Natural killer cell treated with Interleukin-12 subunit alpha and Interleukin-12 subunit beta and Interleukin-15 and Interleukin-18, amount 100 ng/mL, for 72 hours (primary cell): ENCODE data around the gene OR2M7. TPM values are rescaled to one million over a fixed set of nuclear protein-coding genes. Genes with fewer than 3 reads are reported as not detected.
"Not testable (repeated sequence)": the region's sequence is repeated elsewhere in the genome, so short reads cannot be mapped to it uniquely, and the experiment has no call there.

Experiments
- ATAC-seq, 2 donors: fragments of 150-1000 bp; cut with Tn5 transposase in 1 of 2; sonication (Bioruptor Pico), chemical (Tn5 transposase) in 1 of 2; 2 replicates each; pipeline ENCODE4 v1.10.0; 2021
- DNase-seq: peaks from one replicate; pipeline ENCODE4 v3.0.0; 2022; ENCODE audit warnings: low spot score
- H3K27ac Mint-ChIP-seq, 2 donors: 1 replicate in 1 of 2; 2 replicates in 1 of 2; pipeline ENCODE4 v1.8.0; 2022; ENCODE audit warnings: mixed read lengths in 2 of 2, mild to moderate bottlenecking in 1 of 2, moderate library complexity in 1 of 2
- H3K27me3 Mint-ChIP-seq, 2 donors: 1 replicate in 1 of 2; 2 replicates in 1 of 2; pipeline ENCODE4 v1.8.0; 2022; ENCODE audit warnings: mixed read lengths in 2 of 2
- H3K36me3 Mint-ChIP-seq: one replicate; pipeline ENCODE4 v1.8.0; 2022; ENCODE audit warnings: mixed read lengths
- H3K4me1 Mint-ChIP-seq, 2 donors: 1 replicate in 1 of 2; 2 replicates in 1 of 2; pipeline ENCODE4 v1.8.0; 2022; ENCODE audit warnings: low read depth in 2 of 2, mixed read lengths in 2 of 2, mild to moderate bottlenecking in 1 of 2
- H3K4me3 Mint-ChIP-seq: one replicate; pipeline ENCODE4 v1.8.0; 2022; ENCODE audit warnings: mixed read lengths
- H3K9me3 Mint-ChIP-seq: 2 replicates; pipeline ENCODE4 v1.8.0; 2022; ENCODE audit warnings: mixed read lengths
- total RNA-seq, 2 donors: library from RNA; stranded (reverse); gene quantifications; one replicate each; pipeline ENCODE4 v1.2.3, GENCODE V29; 2022

OR2M7 gene
- not detected for total RNA-seq

DNA sequence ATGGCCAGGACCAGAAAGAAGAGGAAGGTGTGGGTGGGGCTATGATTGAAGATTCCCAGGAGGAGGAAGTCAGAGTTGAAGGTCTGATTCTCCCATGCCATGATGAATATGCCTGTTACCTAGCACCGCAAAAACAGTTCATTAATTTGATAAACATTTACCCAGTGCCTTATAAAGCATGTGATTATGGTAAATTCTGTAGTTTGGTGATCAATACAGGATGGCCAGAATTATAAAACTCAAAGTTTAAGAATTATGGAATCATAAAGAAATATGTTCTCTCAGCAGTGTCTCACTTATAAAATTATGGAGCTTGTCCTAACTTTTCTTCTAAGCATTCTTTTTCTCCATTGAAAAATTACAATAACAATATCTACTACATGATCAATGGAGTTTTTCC lies at the start of gene OR2M7:
OR2M7 (minus strand) TSS at position 101 of the 400 bp plus-strand sequence; CDS start at position 101, 0 bp downstream.
- H3K9me3 Mint-ChIP-seq = peaks cover 22% of the 10 kb centered on the region
- no peaks in the 10 kb centered on the region for H3K27me3 Mint-ChIP-seq
- H3K36me3 Mint-ChIP-seq = peaks cover 6% of the 10 kb centered on the region
- no peak within 1 kb of the TSS for H3K4me3 Mint-ChIP-seq
- H3K27ac Mint-ChIP-seq = no peak within 1 kb of the TSS
- no peaks in the 10 kb centered on the region for H3K4me1 Mint-ChIP-seq
- DNase-seq (no peak), ATAC-seq (no peak)

DNA sequence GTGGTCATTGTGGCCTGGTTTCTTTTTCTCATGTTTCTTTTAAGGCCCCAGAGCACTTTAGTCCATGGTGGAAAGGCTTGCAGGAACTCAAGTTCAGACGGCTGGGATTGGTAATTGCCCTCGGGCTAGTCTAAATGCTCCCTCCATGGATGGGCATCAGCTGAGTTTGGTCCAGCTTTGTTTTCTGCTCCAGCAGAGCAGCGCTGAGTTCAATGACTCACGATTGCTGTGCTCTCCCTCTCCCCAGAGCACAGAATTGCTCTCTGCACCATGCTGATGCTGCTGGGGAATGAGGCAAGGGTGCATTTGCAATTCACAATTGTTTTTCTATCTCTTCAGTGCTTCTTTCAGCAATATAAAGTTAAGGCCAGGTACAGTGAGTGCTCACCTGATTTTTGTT lies 49.4 kb upstream of the OR2M7 start:
- DNase-seq (no peak), ATAC-seq (no peak)
- Mint-ChIP-seq H3K9me3 (no peaks in the 10 kb centered on the region), H3K27ac (no peak overlapping the region), H3K4me1 (peaks cover 0 to 8% of the 10 kb centered on the region in 2 donors), H3K27me3 (no peaks in the 10 kb centered on the region), H3K4me3 (no peak overlapping the region), H3K36me3 (no peaks in the 10 kb centered on the region)

DNA sequence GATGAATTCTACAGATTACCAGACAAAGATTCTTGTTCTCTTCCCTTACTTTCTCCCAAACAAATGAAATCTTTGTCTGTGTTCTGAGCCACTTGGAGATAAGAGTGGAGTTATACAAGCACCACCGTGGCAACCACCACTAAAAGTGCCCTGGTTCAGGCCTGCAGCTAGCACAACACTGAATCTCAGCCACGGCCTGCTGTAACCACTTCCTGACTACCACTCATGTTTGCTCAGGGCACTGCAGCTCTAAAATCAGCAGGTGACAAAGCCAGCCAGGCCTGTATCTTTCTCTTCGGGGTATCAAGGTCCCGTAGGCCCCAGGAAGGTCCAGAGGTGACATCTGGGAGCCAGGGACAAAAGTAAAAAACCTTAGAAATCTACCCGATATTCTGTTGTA lies 48.0 kb upstream of the OR2M7 start:
- no peaks in the 10 kb centered on the region for H3K27me3 Mint-ChIP-seq
- DNase-seq = no peak
- no peak for ATAC-seq
- H3K4me1 Mint-ChIP-seq = peaks cover 0 to 8% of the 10 kb centered on the region in 2 donors
- no peaks in the 10 kb centered on the region for H3K9me3 Mint-ChIP-seq
- H3K4me3 Mint-ChIP-seq = no peak overlapping the region
- H3K36me3 Mint-ChIP-seq = no peaks in the 10 kb centered on the region
- H3K27ac Mint-ChIP-seq = no peak overlapping the region

DNA sequence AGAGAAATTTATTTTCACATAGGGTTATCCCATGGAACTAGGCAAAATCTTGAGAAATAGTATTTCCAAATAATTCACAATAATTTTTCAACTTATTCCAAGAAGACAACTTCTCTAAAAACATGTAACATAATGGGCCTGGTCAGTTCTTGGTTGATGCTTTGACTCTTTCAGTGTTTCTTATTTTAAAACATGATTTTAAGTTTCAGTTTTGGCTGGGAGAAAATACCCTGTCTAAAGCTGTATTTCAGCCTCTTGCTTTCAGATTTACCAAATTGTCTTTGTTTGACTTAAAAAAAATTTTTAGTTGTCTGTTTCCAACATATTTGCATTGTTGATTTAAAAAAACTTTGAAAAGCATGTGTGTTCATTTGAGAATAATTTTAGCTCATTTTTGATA lies 42.2 kb upstream of the OR2M7 start:
- H3K4me1 Mint-ChIP-seq = no peaks in the 10 kb centered on the region
- peaks cover 4% of the 10 kb centered on the region for H3K36me3 Mint-ChIP-seq
- ATAC-seq = no peak
- H3K4me3 Mint-ChIP-seq = no peak overlapping the region
- no peak overlapping the region for H3K27ac Mint-ChIP-seq
- peaks cover 0 to 9% of the 10 kb centered on the region in 2 donors for H3K27me3 Mint-ChIP-seq
- H3K9me3 Mint-ChIP-seq = no peaks in the 10 kb centered on the region
- no peak for DNase-seq

- Mint-ChIP-seq H3K27me3 (peaks cover 0 to 9% of the 10 kb centered on the region in 2 donors), H3K4me1 (no peaks in the 10 kb centered on the region), H3K4me3 (no peak within 1 kb of the TSS), H3K36me3 (peaks cover 4% of the 10 kb centered on the region), H3K9me3 (no peaks in the 10 kb centered on the region), H3K27ac (no peak within 1 kb of the TSS)
- no peak for ATAC-seq
- no peak for DNase-seq
These were observed 36.9 kb upstream of the OR2M7 start, which contains the start of gene OR2T4 for GRCh38 chr1:248361121-248361715. Gene OR2T4 (plus strand): TSS chr1:248361665. CDS start chr1:248361665, 0 bp downstream.

DNA sequence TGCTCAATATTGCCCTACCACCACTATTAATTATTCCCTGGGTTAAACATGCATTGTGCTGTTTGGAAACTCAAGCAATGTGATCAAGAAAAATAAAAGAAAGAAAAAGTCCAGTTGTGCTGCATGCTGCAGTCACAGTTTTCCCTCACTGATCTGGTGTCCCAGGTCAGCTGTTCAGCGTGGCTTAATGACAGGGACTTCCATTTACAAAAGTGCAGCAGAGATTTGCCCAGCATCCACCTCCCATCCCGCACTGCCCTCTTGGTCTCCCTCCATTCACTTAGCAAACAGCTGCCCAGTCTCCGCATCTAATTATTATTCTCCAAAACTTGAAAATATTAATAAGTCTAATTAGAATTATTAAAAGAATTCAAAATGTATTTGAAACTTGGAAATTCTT lies 35.0 kb upstream of the OR2M7 start:
- Mint-ChIP-seq H3K9me3 (no peaks in the 10 kb centered on the region), H3K4me1 (no peaks in the 10 kb centered on the region), H3K4me3 (no peak overlapping the region), H3K36me3 (peaks cover 4% of the 10 kb centered on the region), H3K27ac (no peak overlapping the region), H3K27me3 (peaks cover 0 to 9% of the 10 kb centered on the region in 2 donors)
- DNase-seq = no peak
- no peak for ATAC-seq

DNA sequence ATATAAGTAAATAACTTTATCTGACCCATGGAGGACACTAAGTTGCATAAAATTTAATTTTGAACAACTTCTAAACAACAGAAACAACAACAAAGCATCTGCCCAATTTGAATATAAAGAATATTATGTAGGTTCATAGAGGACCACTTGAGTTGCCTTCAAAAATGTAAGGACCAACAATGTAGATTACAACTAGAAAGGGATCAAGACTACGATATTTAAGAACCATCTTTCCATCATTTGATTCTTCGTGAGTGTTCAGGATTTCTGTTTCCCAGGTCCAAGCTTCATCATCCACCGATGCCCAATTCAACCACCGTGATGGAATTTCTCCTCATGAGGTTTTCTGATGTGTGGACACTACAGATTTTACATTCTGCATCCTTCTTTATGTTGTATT lies 24.1 kb upstream of the OR2M7 start, which contains the start of gene OR14C36:
OR14C36 (plus strand) TSS at position 301 of the 400 bp plus-strand sequence; CDS start at position 301, 0 bp downstream.
- Mint-ChIP-seq H3K9me3 (peaks cover 3% of the 10 kb centered on the region), H3K27ac (no peak within 1 kb of the TSS), H3K4me3 (no peak within 1 kb of the TSS), H3K27me3 (no peaks in the 10 kb centered on the region), H3K36me3 (no peaks in the 10 kb centered on the region), H3K4me1 (no peaks in the 10 kb centered on the region)
- DNase-seq = no peak
- ATAC-seq = no peak

DNA sequence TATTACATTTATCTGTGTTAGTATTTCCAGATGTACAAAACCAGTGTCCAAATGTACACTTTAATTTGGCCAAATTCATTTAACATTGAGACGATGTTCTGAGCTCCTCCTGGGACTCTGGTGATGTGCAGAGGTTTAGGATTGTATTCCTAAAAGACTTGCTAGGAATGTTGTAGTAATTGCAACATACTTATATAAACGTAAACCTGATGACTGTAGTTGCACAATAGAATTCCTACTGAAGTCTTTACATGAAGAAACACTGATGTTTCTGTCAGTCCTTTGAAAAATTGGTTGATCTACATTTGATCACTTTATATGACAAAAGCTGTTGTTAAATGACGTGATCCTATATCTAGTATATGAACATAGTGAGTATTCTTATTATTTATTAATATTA lies 19.1 kb upstream of the OR2M7 start:
- Mint-ChIP-seq H3K36me3 (no peaks in the 10 kb centered on the region), H3K27me3 (no peaks in the 10 kb centered on the region), H3K4me1 (no peaks in the 10 kb centered on the region)

DNA sequence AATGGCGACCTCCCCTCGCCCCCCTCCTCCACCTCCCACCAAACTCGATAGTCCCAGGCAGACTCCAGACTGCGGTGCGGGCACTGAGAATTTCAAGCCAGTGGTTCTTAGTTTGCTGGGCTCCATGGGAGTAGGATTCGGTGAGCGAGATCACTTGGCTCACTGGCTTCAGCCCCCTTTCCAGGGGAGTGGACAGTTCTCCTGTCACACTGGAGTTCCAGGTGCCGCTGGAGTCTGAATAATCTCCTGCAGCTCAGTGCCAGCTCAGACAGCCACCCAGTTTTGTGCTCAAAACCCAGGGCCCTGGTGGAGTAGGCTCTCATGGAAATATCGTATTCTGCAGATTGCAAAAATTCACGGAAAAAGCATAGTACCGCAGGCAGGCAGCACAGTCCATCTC lies 7.6 kb downstream of the OR2M7 start:
- peaks cover 17% of the 10 kb centered on the region for H3K36me3 Mint-ChIP-seq
- H3K4me3 Mint-ChIP-seq = no peak overlapping the region
- DNase-seq = no peak
- no peak for ATAC-seq
- peaks cover 33% of the 10 kb centered on the region for H3K9me3 Mint-ChIP-seq
- no peaks in the 10 kb centered on the region for H3K27me3 Mint-ChIP-seq
- no peak overlapping the region for H3K27ac Mint-ChIP-seq
- H3K4me1 Mint-ChIP-seq = no peaks in the 10 kb centered on the region

More for the DNA sequence above, 19.1 kb upstream of the OR2M7 start:
- H3K9me3 Mint-ChIP-seq = peaks cover 3% of the 10 kb centered on the region
- no peak overlapping the region for H3K27ac Mint-ChIP-seq
- H3K4me3 Mint-ChIP-seq = no peak overlapping the region
- no peak for DNase-seq
- ATAC-seq = no peak

DNA sequence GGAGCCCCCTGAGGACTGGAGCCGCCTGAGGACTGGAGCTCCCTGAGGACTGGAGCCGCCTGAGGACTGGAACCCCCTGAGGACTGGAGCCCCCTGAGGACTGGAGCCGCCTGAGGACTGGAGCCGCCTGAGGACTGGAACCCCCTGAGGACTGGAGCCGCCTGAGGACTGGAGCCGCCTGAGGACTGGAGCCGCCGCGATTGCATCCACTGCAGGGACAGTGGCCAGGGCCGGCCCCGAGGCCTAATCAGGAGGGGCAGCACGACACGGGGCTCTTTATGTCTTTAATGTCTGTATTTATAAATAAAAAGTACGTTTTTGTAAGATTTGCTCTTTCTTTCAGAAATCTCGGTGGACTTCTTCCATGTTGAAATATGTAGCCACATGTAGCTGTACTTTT lies 17.6 kb downstream of the OR2M7 start:
- H3K36me3 Mint-ChIP-seq, ATAC-seq, H3K27me3 Mint-ChIP-seq, H3K9me3 Mint-ChIP-seq, H3K4me3 Mint-ChIP-seq, DNase-seq, H3K27ac Mint-ChIP-seq, H3K4me1 Mint-ChIP-seq: not testable (repeated sequence)

DNA sequence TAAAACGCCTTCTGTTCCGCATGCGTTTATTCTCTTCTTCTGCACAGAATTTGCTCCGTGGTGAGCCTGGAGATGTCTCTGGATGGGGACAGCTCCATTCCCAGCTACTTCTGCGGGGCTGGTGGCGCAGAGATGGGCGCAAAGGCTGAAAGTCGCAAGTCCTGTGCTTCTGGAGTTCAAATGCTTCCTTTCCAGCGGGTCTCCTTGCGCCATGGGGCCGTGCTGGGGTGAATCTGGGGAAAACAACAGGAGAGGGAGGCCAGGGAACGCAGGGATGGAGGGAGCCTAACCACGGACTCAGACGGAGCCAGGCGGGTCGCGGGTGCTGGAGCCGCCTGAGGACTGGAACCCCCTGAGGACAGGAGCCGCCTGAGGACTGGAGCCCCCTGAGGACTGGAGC lies 18.3 kb downstream of the OR2M7 start:
- H3K9me3 Mint-ChIP-seq = no peaks in the 10 kb centered on the region
- H3K4me1 Mint-ChIP-seq = no peaks in the 10 kb centered on the region
- H3K27me3 Mint-ChIP-seq = no peaks in the 10 kb centered on the region
- ATAC-seq (no peak), DNase-seq (no peak)
- H3K4me3 Mint-ChIP-seq = no peak overlapping the region
- no peaks in the 10 kb centered on the region for H3K36me3 Mint-ChIP-seq
- H3K27ac Mint-ChIP-seq = no peak overlapping the region

GRCh38 chr1:248305672-248306071 lies 18.7 kb downstream of the OR2M7 start:
- not testable (repeated sequence) for H3K9me3 Mint-ChIP-seq, ATAC-seq, H3K4me1 Mint-ChIP-seq, H3K4me3 Mint-ChIP-seq, H3K27me3 Mint-ChIP-seq, DNase-seq, H3K36me3 Mint-ChIP-seq, H3K27ac Mint-ChIP-seq

GRCh38 chr1:248303324-248303723 lies 21.0 kb downstream of the OR2M7 start, which contains the start of gene OR2T12:
Gene OR2T12 (minus strand): TSS chr1:248303424. CDS start chr1:248295578, 7,846 bp downstream.
- Mint-ChIP-seq H3K27ac (no peak within 1 kb of the TSS), H3K4me1 (no peaks in the 10 kb centered on the region), H3K27me3 (no peaks in the 10 kb centered on the region), H3K4me3 (no peak within 1 kb of the TSS), H3K36me3 (no peaks in the 10 kb centered on the region), H3K9me3 (no peaks in the 10 kb centered on the region)
- DNase-seq (no peak), ATAC-seq (no peak)

- peaks cover 13% of the 10 kb centered on the region for H3K9me3 Mint-ChIP-seq
- ATAC-seq = no peak
- H3K36me3 Mint-ChIP-seq = peaks cover 4% of the 10 kb centered on the region
- H3K27me3 Mint-ChIP-seq = no peaks in the 10 kb centered on the region
- no peak overlapping the region for H3K4me3 Mint-ChIP-seq
- H3K27ac Mint-ChIP-seq = no peak overlapping the region
- no peak for DNase-seq
- no peaks in the 10 kb centered on the region for H3K4me1 Mint-ChIP-seq
These were observed 36.0 kb downstream of the OR2M7 start for GRCh38 chr1:248288391-248288790.

DNA sequence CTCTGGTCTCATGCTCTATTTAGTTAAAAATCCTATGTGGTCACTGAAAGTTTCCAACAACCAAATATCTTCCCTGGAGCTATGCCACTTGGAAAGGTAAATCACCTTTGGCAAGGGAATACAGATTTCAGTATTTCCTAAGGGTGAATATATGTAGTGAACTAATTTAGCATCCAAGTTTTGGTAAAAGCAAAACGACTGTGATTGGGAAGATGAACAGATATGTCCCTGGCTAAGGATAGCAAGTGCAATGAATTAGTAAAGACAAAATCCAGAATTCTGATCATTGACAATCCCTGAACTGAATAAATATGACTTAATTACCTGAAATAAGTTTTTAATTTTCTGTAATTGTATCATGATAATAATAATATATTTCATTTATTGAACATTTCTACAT lies 46.5 kb downstream of the OR2M7 start, which contains the start of gene OR2T33:
OR2T33 (minus strand) TSS at position 101 of the 400 bp plus-strand sequence. CDS start 4,162 bp downstream, outside the sequence.
- DNase-seq (no peak), ATAC-seq (no peak)
- no peaks in the 10 kb centered on the region for H3K27me3 Mint-ChIP-seq
- no peak within 1 kb of the TSS for H3K4me3 Mint-ChIP-seq
- H3K4me1 Mint-ChIP-seq = no peaks in the 10 kb centered on the region
- no peaks in the 10 kb centered on the region for H3K36me3 Mint-ChIP-seq
- H3K9me3 Mint-ChIP-seq = peaks cover 12% of the 10 kb centered on the region
- no peak within 1 kb of the TSS for H3K27ac Mint-ChIP-seq
